Activated naive CD4-positive, alpha-beta T cell treated with anti-CD3 and anti-CD28 coated beads, Interleukin-2, amount 50 U/mL, for 72 hours (primary cell): Measurements from ENCODE around the gene SLCO3A1. TPM values are rescaled to one million over a fixed set of nuclear protein-coding genes. Genes with fewer than 3 reads are reported as not detected.

Experiments
- ATAC-seq, 2 donors: fragments of 150-1000 bp; cut with Tn5 transposase; 2 replicates each; pipeline ENCODE4 v1.10.0; 2021; ENCODE audit warnings: mild to moderate bottlenecking in 2 of 2, moderate library complexity in 2 of 2
- DNase-seq, 2 donors: peaks; one replicate each; pipeline ENCODE4 v3.0.0; 2021 to 2022; ENCODE audit warnings: low spot score in 2 of 2
- H3K27ac Mint-ChIP-seq, 2 donors: one replicate each; pipeline ENCODE4 v1.8.0; 2022; ENCODE audit warnings: mild to moderate bottlenecking in 2 of 2, mixed read lengths in 2 of 2
- H3K36me3 Mint-ChIP-seq, 2 donors: one replicate each; pipeline ENCODE4 v1.8.0; 2022; ENCODE audit warnings: mixed read lengths in 2 of 2
- H3K9me3 Mint-ChIP-seq, 2 donors: one replicate each; pipeline ENCODE4 v1.8.0; 2022; ENCODE audit warnings: mixed read lengths in 2 of 2
- total RNA-seq, 2 donors: library from RNA; stranded (reverse); gene quantifications; one replicate each; pipeline ENCODE4 v1.2.3, GENCODE V29; 2022

The SLCO3A1 gene
- total RNA-seq, 2 donors from 2014 or later, result 3.2 to 3.9 TPM

DNA sequence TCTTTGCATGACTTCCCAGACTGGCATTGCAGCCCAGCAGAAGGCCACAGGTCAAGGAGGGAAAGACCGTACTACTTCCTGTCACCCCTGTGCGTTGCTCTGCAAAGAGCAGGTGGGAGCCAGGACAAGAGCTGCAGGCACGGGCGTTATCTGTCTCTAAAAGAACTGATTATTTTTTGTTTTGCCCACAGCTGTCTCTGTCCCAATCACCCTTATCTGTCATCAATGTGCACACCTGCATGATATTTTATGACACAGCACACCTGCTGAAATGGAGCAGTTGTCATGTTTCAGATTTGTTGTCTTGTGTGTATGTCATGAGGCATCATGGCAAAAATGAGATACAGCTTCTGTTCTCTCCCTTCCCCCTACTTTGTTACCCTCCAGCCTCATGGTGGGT, 58.8 kb downstream of the SLCO3A1 start:
- ATAC-seq (no peak), DNase-seq (no peak)
- Mint-ChIP-seq H3K27ac (peak overlapping the region in 1 of 2 donors; percentile 14), H3K36me3 (peaks cover 9 to 13% of the 10 kb centered on the region in 2 donors), H3K9me3 (no peaks in the 10 kb centered on the region)

DNA sequence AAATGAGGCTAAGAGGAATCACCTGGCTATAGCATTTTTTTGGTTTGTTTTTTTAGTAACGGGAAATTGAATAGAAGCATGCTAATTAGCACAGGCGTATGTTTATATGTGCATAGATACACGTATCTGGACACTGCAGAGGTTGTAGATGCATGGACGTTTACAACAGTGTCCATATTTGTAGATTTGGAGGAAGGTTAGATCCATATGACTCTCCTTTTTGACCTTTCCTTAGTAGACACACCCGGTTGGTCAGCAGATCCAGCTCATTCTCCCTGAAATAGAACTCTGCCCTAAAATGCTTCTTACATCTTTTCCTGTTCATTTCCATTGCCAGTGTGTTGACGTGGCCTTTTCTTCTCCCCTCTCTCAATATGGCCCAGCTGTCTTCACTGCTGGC, 60.1 kb downstream of the SLCO3A1 start:
- Mint-ChIP-seq H3K9me3 (no peaks in the 10 kb centered on the region), H3K27ac (no peak overlapping the region), H3K36me3 (peaks cover 10 to 15% of the 10 kb centered on the region in 2 donors)
- ATAC-seq (no peak), DNase-seq (no peak)

GRCh38 chr15:91915576-91915975, 62.1 kb downstream of the SLCO3A1 start:
- Mint-ChIP-seq H3K27ac (no peak overlapping the region), H3K9me3 (peaks cover 0 to 6% of the 10 kb centered on the region in 2 donors), H3K36me3 (peaks cover 10 to 15% of the 10 kb centered on the region in 2 donors)
- DNase-seq (no peak), ATAC-seq (no peak)

- Mint-ChIP-seq H3K9me3 (peaks cover 0 to 6% of the 10 kb centered on the region in 2 donors), H3K36me3 (peaks cover 10 to 15% of the 10 kb centered on the region in 2 donors), H3K27ac (no peak overlapping the region)
- ATAC-seq, result no peak
- no peak for DNase-seq
Measured at GRCh38 chr15:91916051-91916450, 62.5 kb downstream of the SLCO3A1 start.

- DNase-seq (no peak), ATAC-seq (no peak)
- H3K27ac Mint-ChIP-seq, result no peak overlapping the region
- H3K9me3 Mint-ChIP-seq, result peaks cover 0 to 6% of the 10 kb centered on the region in 2 donors
- peaks cover 14 to 15% of the 10 kb centered on the region in 2 donors for H3K36me3 Mint-ChIP-seq
Measured at GRCh38 chr15:91917686-91918360, 64.3 kb downstream of the SLCO3A1 start.

GRCh38 chr15:91919014-91919534, 65.6 kb downstream of the SLCO3A1 start:
- ATAC-seq, result no peak
- DNase-seq, result no peak
- H3K36me3 Mint-ChIP-seq, result peaks cover 15 to 17% of the 10 kb centered on the region in 2 donors
- peaks cover 0 to 6% of the 10 kb centered on the region in 2 donors for H3K9me3 Mint-ChIP-seq
- H3K27ac Mint-ChIP-seq, result no peak overlapping the region

DNA sequence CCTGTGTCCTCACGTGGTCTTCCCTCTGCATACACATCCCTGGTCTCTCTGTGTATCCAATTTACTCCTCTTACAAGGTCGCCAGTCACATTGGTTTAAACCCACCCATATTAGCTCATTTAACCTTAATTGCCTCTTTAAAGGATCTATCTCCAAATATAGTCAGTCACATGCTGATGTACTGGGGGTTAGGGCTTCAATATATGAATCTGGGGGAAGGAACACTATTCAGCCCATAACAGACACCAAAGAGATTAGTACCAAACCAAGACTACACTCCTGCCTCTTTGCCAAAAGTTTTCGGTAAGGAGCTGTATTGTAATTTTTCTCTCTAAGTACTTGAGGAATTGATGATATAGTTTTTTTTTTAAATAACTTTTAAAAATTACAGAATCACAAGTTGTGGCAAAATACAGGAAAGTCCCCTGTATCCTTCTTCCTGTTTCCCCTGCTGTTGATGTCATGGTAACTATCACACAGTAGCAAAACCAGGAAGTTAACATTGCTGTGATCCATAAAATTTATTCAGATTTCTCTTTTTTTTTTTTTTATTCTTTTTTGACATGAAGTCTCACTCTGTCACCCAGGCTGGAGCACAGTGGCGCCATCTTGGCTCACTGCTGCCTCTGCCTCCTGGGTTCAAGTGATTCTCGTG, 67.8 kb downstream of the SLCO3A1 start:
- Mint-ChIP-seq H3K27ac (peak overlapping the region; percentile 22 to 69), H3K36me3 (peaks cover 10 to 17% of the 10 kb centered on the region in 2 donors), H3K9me3 (peaks cover 0 to 6% of the 10 kb centered on the region in 2 donors)
- no peak for ATAC-seq
- DNase-seq, result no peak

DNA sequence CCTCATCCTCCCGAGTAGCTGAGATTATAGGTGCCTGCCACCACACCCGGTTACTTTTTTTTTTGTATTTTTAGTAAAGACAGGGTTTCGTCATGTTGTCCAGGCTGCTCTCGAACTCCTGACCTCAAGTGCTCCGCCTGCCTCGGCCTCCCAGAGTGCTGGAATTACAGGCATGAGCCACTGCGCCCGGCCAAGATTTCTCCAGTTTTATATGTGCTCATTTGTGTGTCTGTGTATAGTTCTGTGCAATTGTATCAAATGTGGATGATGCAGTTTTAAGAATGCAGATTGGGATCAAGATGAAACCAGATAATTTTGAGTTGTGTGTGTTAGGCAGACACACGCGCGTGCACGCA, 68.3 kb downstream of the SLCO3A1 start:
- peaks cover 0 to 6% of the 10 kb centered on the region in 2 donors for H3K9me3 Mint-ChIP-seq
- H3K27ac Mint-ChIP-seq, result peak overlapping the region in 1 of 2 donors; percentile 22
- peaks cover 5 to 13% of the 10 kb centered on the region in 2 donors for H3K36me3 Mint-ChIP-seq
- ATAC-seq (no peak), DNase-seq (no peak)

GRCh38 chr15:91922646-91923547, 69.4 kb downstream of the SLCO3A1 start:
- peak overlapping the region in 1 of 2 donors; percentile 50 for H3K27ac Mint-ChIP-seq
- H3K9me3 Mint-ChIP-seq, result peaks cover 0 to 6% of the 10 kb centered on the region in 2 donors

GRCh38 chr15:91924183-91924582, 70.7 kb downstream of the SLCO3A1 start:
- no peak for ATAC-seq
- H3K27ac Mint-ChIP-seq, result peak overlapping the region in 1 of 2 donors; percentile 31

More at GRCh38 chr15:91922646-91923547, 69.4 kb downstream of the SLCO3A1 start:
- DNase-seq (no peak), ATAC-seq (no peak)
- peaks cover 0 to 7% of the 10 kb centered on the region in 2 donors for H3K36me3 Mint-ChIP-seq

GRCh38 chr15:91924837-91925495, 71.5 kb downstream of the SLCO3A1 start:
- Mint-ChIP-seq H3K9me3 (peaks cover 0 to 5% of the 10 kb centered on the region in 2 donors), H3K36me3 (peaks cover 0 to 7% of the 10 kb centered on the region in 2 donors), H3K27ac (no peak overlapping the region)
- no peak for ATAC-seq
- DNase-seq, result no peak

More at GRCh38 chr15:91924183-91924582, 70.7 kb downstream of the SLCO3A1 start:
- DNase-seq, result no peak
- H3K9me3 Mint-ChIP-seq, result peaks cover 0 to 6% of the 10 kb centered on the region in 2 donors
- H3K36me3 Mint-ChIP-seq, result peaks cover 0 to 7% of the 10 kb centered on the region in 2 donors

GRCh38 chr15:91925794-91926193, 72.3 kb downstream of the SLCO3A1 start:
- Mint-ChIP-seq H3K9me3 (no peaks in the 10 kb centered on the region), H3K27ac (no peak overlapping the region), H3K36me3 (peaks cover 0 to 7% of the 10 kb centered on the region in 2 donors)
- ATAC-seq (no peak), DNase-seq (no peak)

DNA sequence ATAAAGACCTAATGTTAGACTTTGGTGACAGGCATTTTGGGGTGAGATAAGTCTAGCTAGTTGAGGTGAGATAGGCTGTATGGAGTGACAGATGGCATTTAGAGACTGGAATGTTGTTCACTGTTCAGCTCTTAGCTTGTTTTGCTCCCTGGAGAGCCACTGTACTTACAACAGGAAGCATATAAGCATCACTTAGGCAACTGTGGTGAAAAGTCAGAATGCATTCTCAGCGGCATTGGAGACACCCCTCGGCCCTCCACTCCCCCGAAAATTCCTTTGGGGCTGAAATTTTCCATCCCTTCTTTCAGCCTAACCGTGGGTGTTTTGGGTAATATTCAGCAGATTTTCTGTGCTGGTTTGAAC, 73.4 kb downstream of the SLCO3A1 start:
- no peak for ATAC-seq
- Mint-ChIP-seq H3K27ac (no peak overlapping the region), H3K36me3 (peaks cover 0 to 7% of the 10 kb centered on the region in 2 donors), H3K9me3 (no peaks in the 10 kb centered on the region)
- no peak for DNase-seq

DNA sequence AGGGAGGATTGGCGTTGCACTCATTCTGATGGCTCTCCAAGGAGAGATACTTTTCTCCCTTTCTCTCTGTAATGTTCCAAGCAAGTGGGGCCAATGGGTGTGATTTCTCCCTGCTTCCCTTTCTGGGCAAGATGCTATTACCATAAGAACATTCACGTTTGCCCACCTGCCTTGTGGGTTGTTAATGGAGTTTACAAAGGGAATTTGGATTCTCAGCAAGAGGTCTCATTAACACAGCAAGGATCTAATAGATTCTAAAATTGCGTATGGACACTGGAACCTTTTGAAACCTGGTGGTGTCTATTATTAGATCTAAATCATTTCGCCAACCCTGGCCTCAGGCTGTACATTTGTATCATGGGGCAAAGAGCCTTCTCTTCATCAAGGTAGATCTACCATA, 74.1 kb downstream of the SLCO3A1 start:
- Mint-ChIP-seq H3K9me3 (no peaks in the 10 kb centered on the region), H3K36me3 (peaks cover 0 to 6% of the 10 kb centered on the region in 2 donors), H3K27ac (no peak overlapping the region)
- DNase-seq (no peak), ATAC-seq (no peak)

- ATAC-seq, result no peak
- no peak for DNase-seq
- Mint-ChIP-seq H3K27ac (no peak overlapping the region), H3K36me3 (no peaks in the 10 kb centered on the region), H3K9me3 (no peaks in the 10 kb centered on the region)
Measured at GRCh38 chr15:91928675-91929074, 75.2 kb downstream of the SLCO3A1 start.

- H3K9me3 Mint-ChIP-seq, result no peaks in the 10 kb centered on the region
- H3K36me3 Mint-ChIP-seq, result peaks cover 0 to 8% of the 10 kb centered on the region in 2 donors
- no peak overlapping the region for H3K27ac Mint-ChIP-seq
- no peak for DNase-seq
- ATAC-seq, result no peak
Measured at GRCh38 chr15:91929509-91929908, 76.0 kb downstream of the SLCO3A1 start.
